GM23338 (cell line): Measurements from ENCODE around the gene OR52M1. TPM values are rescaled to one million over a fixed set of nuclear protein-coding genes. Genes with fewer than 3 reads are reported as not detected.

ENCODE experiments used
- ATAC-seq: fragments of 200-7000 bp; cut with Tn5 transposase; 3 replicates; pipeline ENCODE4 v1.9.1; 2020
- DNase-seq: peaks from one replicate; pipeline ENCODE4 v3.0.0-alpha.2; 2015; ENCODE audit warnings: low spot score
- H2AFZ ChIP-seq: fragments of 200-600 bp; sonication (generic); 2 replicates; pipeline ENCODE4 v1.8.0; 2016; ENCODE audit warnings: antibody characterized with exemption, mild to moderate bottlenecking, moderate library complexity
- H3F3A ChIP-seq: fragments of 200-600 bp; sonication (generic); replicated peaks from 2 replicates; pipeline ENCODE4 v1.8.0; 2017; ENCODE audit warnings: antibody characterized with exemption, mixed run types, low read depth
- H3K27ac ChIP-seq: fragments of 200-600 bp; sonication (generic); 2 replicates; pipeline ENCODE4 v1.6.1; 2016; ENCODE audit warnings: low read depth
- H3K27me3 ChIP-seq: fragments of 200-600 bp; sonication (generic); 2 replicates; pipeline ENCODE4 v1.8.0; 2016; ENCODE audit warnings: mild to moderate bottlenecking, mixed run types, moderate library complexity; ENCODE audit not compliant: insufficient read depth
- H3K36me3 ChIP-seq: fragments of 200-600 bp; sonication (generic); 2 replicates; pipeline ENCODE4 v1.8.0; 2016; ENCODE audit warnings: mild to moderate bottlenecking; ENCODE audit not compliant: insufficient read depth
- H3K4me1 ChIP-seq: fragments of 200-600 bp; sonication (generic); 2 replicates; pipeline ENCODE4 v1.8.0; 2016; ENCODE audit warnings: mild to moderate bottlenecking, moderate library complexity; ENCODE audit not compliant: insufficient read depth
- H3K4me2 ChIP-seq: fragments of 200-600 bp; sonication (generic); 2 replicates; pipeline ENCODE4 v1.7.1; 2017; ENCODE audit warnings: mixed run types
- H3K4me3 ChIP-seq: fragments of 200-600 bp; sonication (generic); 2 replicates; pipeline ENCODE4 v1.6.1; 2016; ENCODE audit warnings: mixed run types
- H3K79me2 ChIP-seq: fragments of 200-600 bp; sonication (generic); replicated peaks from 2 replicates; pipeline ENCODE4 v1.8.0; 2017; ENCODE audit warnings: mild to moderate bottlenecking; ENCODE audit not compliant: insufficient read depth
- H3K9me2 ChIP-seq: fragments of 200-600 bp; sonication (generic); 2 replicates; pipeline ENCODE4 v1.8.0; 2017; ENCODE audit not compliant: insufficient read depth
- H4K20me1 ChIP-seq: fragments of 200-600 bp; sonication (generic); replicated peaks from 2 replicates; pipeline ENCODE4 v1.8.0; 2017; ENCODE audit warnings: mild to moderate bottlenecking; ENCODE audit not compliant: insufficient read depth
- H3K27ac Mint-ChIP-seq: 2 replicates; pipeline ENCODE4 v1.8.0; 2020; ENCODE audit warnings: inconsistent platforms, mild to moderate bottlenecking, moderate library complexity, mixed read lengths
- H3K27me3 Mint-ChIP-seq: 3 replicates; pipeline ENCODE4 v1.8.0; 2022; ENCODE audit warnings: low read depth, mild to moderate bottlenecking, moderate library complexity, mixed read lengths, inconsistent platforms; ENCODE audit not compliant: insufficient read depth, poor library complexity
- H3K36me3 Mint-ChIP-seq: 3 replicates; pipeline ENCODE4 v1.8.0; 2021; ENCODE audit warnings: low read depth, mild to moderate bottlenecking, inconsistent platforms, moderate library complexity, mixed read lengths
- H3K4me1 Mint-ChIP-seq: 3 replicates; pipeline ENCODE4 v1.8.0; 2020; ENCODE audit warnings: mild to moderate bottlenecking, inconsistent platforms, mixed read lengths
- H3K4me3 Mint-ChIP-seq: 3 replicates; pipeline ENCODE4 v1.8.0; 2021; ENCODE audit warnings: moderate library complexity, mild to moderate bottlenecking, inconsistent platforms, mixed read lengths
- H3K9me3 Mint-ChIP-seq: 3 replicates; pipeline ENCODE4 v1.8.0; 2020; ENCODE audit warnings: moderate library complexity, mild to moderate bottlenecking, inconsistent platforms, mixed read lengths
- CREB1 ChIP-seq: fragments of 250-450 bp; sonication (Bioruptor Pico); IDR thresholded peaks from 2 replicates; pipeline ENCODE4 v1.5.0; 2020; ENCODE audit warnings: low read depth, mild to moderate bottlenecking, moderate library complexity
- CTCF ChIP-seq, 2 experiments: fragments of 200-600 bp in 1 of 2; sonication (generic) in 1 of 2; conservative IDR thresholded peaks; 2 replicates each; pipeline versions ENCODE4 v1.5.1 to v1.6.1; 2016 to 2017; ENCODE audit warnings: antibody characterized with exemption in 2 of 2, low read depth in 2 of 2, mild to moderate bottlenecking in 2 of 2, moderate library complexity in 1 of 2
- ETS1 ChIP-seq: IDR thresholded peaks from 2 replicates; pipeline ENCODE4 v1.6.1; 2016; ENCODE audit warnings: antibody characterized with exemption
- EZH2 ChIP-seq: fragments of 200-600 bp; sonication (generic); IDR thresholded peaks from one replicate; pipeline ENCODE4 v1.8.0; 2017; ENCODE audit warnings: antibody characterized with exemption, mild to moderate bottlenecking, low read depth; ENCODE audit not compliant: unreplicated experiment
- JUNB ChIP-seq: IDR thresholded peaks from one replicate; pipeline ENCODE4 v1.6.1; 2016; ENCODE audit warnings: antibody characterized with exemption; ENCODE audit not compliant: unreplicated experiment
- NANOG ChIP-seq: IDR thresholded peaks from 2 replicates; pipeline ENCODE4 v1.6.1; 2016; ENCODE audit warnings: antibody characterized with exemption, borderline replicate concordance
- POLR2AphosphoS5 ChIP-seq: IDR thresholded peaks from 2 replicates; pipeline ENCODE4 v1.6.1; 2016; ENCODE audit warnings: antibody characterized with exemption, low read depth
- ZNF114 ChIP-seq: fragments of 250-450 bp; sonication (Bioruptor Pico); IDR thresholded peaks from 2 replicates; pipeline ENCODE4 v1.5.0; 2020; ENCODE audit warnings: mild to moderate bottlenecking, moderate library complexity
- ZNF331 ChIP-seq: fragments of 250-450 bp; sonication (Bioruptor Pico); IDR thresholded peaks from 2 replicates; pipeline ENCODE4 v1.5.0; 2020; ENCODE audit warnings: low read depth, mild to moderate bottlenecking, moderate library complexity
- ZNF462 ChIP-seq: fragments of 250-450 bp; sonication (Bioruptor Pico); IDR thresholded peaks from 2 replicates; pipeline ENCODE4 v1.5.0; 2020; ENCODE audit warnings: mild to moderate bottlenecking, moderate library complexity
- polyA plus RNA-seq: library from polyadenylated mRNA; unstranded; fragments of >200 nt; fragmentation: Nextera tagmentation; extraction: Ambion mirVana; gene quantifications from 2 replicates; pipeline ENCODE4 v1.2.1, GENCODE V29; 2016
- total RNA-seq: library from RNA; depleted of rRNA; stranded (reverse); fragments of >200 nt; shearing (Covaris generic); gene quantifications from 2 replicates; pipeline ENCODE4 v1.2.3, GENCODE V29; 2014

The OR52M1 gene
- total and polyA plus RNA-seq, 2 experiments from 2014 or later: not detected

GRCh38 chr11:4565371-4565770 lies 20.4 kb downstream of the OR52M1 start:
- no peak for ATAC-seq
- H3K36me3 ChIP-seq: no peaks in the 10 kb centered on the region
- no peaks in the 10 kb centered on the region for H3K79me2 ChIP-seq
- H4K20me1 ChIP-seq: no peaks in the 10 kb centered on the region
- peaks cover 5% of the 10 kb centered on the region; the same call in 2 of the 3 replicates for H3K4me1 Mint-ChIP-seq
- H3F3A ChIP-seq: no peaks in the 10 kb centered on the region
- no peak for TF ChIP-seq POLR2AphosphoS5
- no peak for TF ChIP-seq CREB1 (CRISPR knock-in tag)
- no peak for TF ChIP-seq ZNF331
- H3K27ac ChIP-seq: no peak overlapping the region
- no peak overlapping the region for H2AFZ ChIP-seq
- no peak for DNase-seq
- peaks cover 2% of the 10 kb centered on the region for H3K27me3 Mint-ChIP-seq
- peaks cover 4% of the 10 kb centered on the region; the same call in 2 of the 3 replicates for H3K36me3 Mint-ChIP-seq
- H3K27me3 ChIP-seq: no peaks in the 10 kb centered on the region
- no peak overlapping the region for H3K27ac Mint-ChIP-seq
- no peaks in the 10 kb centered on the region for H3K9me2 ChIP-seq
- 0 out of 2 replicates have a peak, but pooled peaks cover 3% of the 10 kb centered on the region for H3K4me1 ChIP-seq
- no peak overlapping the region for H3K4me3 Mint-ChIP-seq
- H3K4me3 ChIP-seq: no peak overlapping the region
- H3K4me2 ChIP-seq: no peak overlapping the region
- peaks cover 19% of the 10 kb centered on the region; the same call in 2 of the 3 replicates for H3K9me3 Mint-ChIP-seq

- H2AFZ ChIP-seq: no peak overlapping the region
- H3K79me2 ChIP-seq: no peaks in the 10 kb centered on the region
- Mint-ChIP-seq H3K27ac (no peak overlapping the region), H3K4me1 (peaks cover 17% of the 10 kb centered on the region; the same call in 2 of the 3 replicates), H3K9me3 (peaks cover 5% of the 10 kb centered on the region; the same call in 2 of the 3 replicates), H3K36me3 (no peaks in the 10 kb centered on the region; the same call in 1 of the 3 replicates), H3K27me3 (peaks cover 2% of the 10 kb centered on the region), H3K4me3 (no peak overlapping the region)
- H3K4me2 ChIP-seq: no peak overlapping the region
- H3K9me2 ChIP-seq: peaks cover 11% of the 10 kb centered on the region; the same call in 1 of the 2 replicates
- TF ChIP-seq NANOG: no peak
- TF ChIP-seq CREB1 (CRISPR knock-in tag): no peak
- TF ChIP-seq ETS1: no peak
- no peak for TF ChIP-seq POLR2AphosphoS5
- TF ChIP-seq ZNF114 (CRISPR knock-in tag): no peak
- TF ChIP-seq ZNF462 (CRISPR knock-in tag): no peak
- no peak for TF ChIP-seq EZH2
- no peak for TF ChIP-seq JUNB
- TF ChIP-seq ZNF331: no peak
- TF ChIP-seq CTCF (conservative IDR thresholded peaks at IDR 0.05; ENCODE audit: low read depth in 2 of 2): no peak
- peaks cover 10% of the 10 kb centered on the region for H3K4me1 ChIP-seq
- H3K4me3 ChIP-seq: no peak overlapping the region
- H3K36me3 ChIP-seq: no peaks in the 10 kb centered on the region
- no peaks in the 10 kb centered on the region for H3K27me3 ChIP-seq
- H4K20me1 ChIP-seq: no peaks in the 10 kb centered on the region
- no peak for ATAC-seq
- DNase-seq: no peak
- H3F3A ChIP-seq: no peaks in the 10 kb centered on the region
- H3K27ac ChIP-seq: no peak overlapping the region
Measured at GRCh38 chr11:4569075-4569474, 24.1 kb downstream of the OR52M1 start.
